Measurements from ENCODE around the gene CAV3. TPM values are rescaled to one million over a fixed set of nuclear protein-coding genes. Genes with fewer than 3 reads are reported as not detected.

Gene CAV3
- total RNA-seq, 4 donors from 2014 or later: 12.0 to 19.7 (median 14.3) TPM

DNA sequence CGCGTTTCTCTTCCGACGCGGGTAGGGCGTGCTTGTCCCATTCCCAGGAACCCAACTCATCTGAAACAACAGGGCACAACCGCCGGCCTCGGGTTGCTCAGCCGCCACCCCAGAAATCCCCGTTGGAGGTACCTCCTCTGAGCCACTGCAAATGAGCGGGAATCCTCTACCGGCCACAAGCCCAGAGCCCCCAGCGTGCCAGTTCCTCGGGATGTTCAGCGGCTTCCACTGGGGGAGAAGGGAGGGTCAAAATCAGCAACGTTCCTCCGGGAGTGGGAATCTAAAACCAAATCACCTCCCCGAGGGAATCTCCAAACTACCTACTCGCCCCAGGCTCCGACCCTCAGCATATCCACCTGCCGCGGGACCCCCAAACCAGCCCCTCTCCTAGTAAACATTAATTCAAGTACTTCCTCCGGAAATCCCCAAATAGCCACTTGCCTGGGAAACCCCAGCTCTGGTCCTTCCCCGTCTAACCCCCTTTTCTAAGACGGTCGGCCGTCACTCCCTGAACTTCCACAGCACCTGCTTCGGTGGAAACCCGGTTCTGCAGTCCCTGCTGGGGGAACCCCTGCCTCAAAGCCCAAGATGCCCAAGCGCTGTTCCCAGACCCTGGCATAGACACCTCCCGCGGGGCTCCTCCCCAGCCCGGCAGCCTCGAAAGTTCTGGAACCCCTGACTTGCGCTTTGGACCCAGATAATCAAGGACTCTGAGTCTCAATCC, 34.9 kb downstream of the CAV3 start:
- Histone ChIP-seq H3K9me3 (no peaks in the 10 kb centered on the region), H3K27me3 (peaks cover 19 to 35% (median 23%) of the 10 kb centered on the region in 3 donors), H3K4me3 (peak overlapping the region; percentile 40 to 65 (median 50)), H3K27ac (no peak overlapping the region), H3K36me3 (no peaks in the 10 kb centered on the region), H3K4me1 (peaks cover 5 to 12% of the 10 kb centered on the region in 2 donors)
- DNase-seq: no peak
- intact Hi-C loops (cut with DNase I; ENCODE audit: low total_unique reads) (loop anchor here (1.0 kb wide), 1 partner anchor 105 kb away; no protein-coding TSS in a partner anchor), in situ Hi-C loops (cut with MboI; ENCODE audit: low sequenced_read_pairs in 4 of 4) (no loop called here)
- ATAC-seq: no peak
- TF ChIP-seq, protein P1, sequence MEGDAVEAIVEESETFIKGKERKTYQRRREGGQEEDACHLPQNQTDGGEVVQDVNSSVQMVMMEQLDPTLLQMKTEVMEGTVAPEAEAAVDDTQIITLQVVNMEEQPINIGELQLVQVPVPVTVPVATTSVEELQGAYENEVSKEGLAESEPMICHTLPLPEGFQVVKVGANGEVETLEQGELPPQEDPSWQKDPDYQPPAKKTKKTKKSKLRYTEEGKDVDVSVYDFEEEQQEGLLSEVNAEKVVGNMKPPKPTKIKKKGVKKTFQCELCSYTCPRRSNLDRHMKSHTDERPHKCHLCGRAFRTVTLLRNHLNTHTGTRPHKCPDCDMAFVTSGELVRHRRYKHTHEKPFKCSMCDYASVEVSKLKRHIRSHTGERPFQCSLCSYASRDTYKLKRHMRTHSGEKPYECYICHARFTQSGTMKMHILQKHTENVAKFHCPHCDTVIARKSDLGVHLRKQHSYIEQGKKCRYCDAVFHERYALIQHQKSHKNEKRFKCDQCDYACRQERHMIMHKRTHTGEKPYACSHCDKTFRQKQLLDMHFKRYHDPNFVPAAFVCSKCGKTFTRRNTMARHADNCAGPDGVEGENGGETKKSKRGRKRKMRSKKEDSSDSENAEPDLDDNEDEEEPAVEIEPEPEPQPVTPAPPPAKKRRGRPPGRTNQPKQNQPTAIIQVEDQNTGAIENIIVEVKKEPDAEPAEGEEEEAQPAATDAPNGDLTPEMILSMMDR (IDR thresholded peaks at IDR 0.05 in 4 of 5, conservative IDR thresholded peaks at IDR 0.05 in 1 of 5): no peak
- no peak for TF ChIP-seq POLR2A (IDR thresholded peaks at IDR 0.05)

DNA sequence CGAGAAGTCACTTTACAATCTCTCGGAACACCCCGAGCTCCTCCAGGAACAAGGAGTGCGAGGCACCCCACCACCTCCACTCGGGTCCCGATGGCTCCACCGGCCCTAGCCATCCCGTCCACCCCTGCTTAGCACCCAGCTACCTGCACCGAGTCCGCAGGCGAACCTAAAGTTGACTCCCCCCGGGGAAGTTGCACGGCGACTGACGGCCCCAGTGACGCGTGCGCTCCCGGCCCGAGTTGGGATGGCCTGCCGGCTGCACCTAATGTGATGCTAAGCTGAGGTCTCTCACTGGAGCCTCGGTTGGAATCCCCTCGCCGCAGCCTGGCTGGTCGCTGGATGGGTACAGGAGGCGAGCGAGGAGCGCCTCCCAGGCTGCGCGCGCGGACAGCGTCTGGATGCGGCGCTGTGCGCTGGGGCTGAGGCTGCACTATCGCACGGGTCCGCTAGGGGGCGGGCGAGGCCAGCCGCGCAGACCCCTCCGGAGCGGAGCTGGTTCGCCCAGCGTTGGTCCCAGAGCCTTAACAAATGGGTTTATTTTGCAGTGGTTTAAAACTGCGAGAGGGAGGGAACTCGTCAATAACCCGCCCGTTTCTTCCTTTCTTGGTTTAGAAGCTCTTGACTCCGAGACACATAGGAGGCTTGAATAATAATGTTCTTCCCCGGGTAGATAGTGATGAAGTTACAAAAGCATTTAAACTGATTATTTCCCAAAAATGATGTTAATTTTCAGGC, 35.7 kb downstream of the CAV3 start, which contains the start of gene OXTR:
Gene OXTR (minus strand): TSS at position 526 of the 735 bp plus-strand sequence. CDS start 1,426 bp downstream, outside the sequence.
- intact Hi-C loops (cut with DNase I; ENCODE audit: low total_unique reads) (loop anchor here (1.0 kb wide), 1 partner anchor 106 kb away; no protein-coding TSS in a partner anchor), in situ Hi-C loops (cut with MboI; ENCODE audit: low sequenced_read_pairs in 4 of 4) (no loop called here)
- TF ChIP-seq, protein P1 (IDR thresholded peaks at IDR 0.05 in 4 of 5, conservative IDR thresholded peaks at IDR 0.05 in 1 of 5): peak; percentile 91 to 100 (median 97)
- TF ChIP-seq POLR2A (IDR thresholded peaks at IDR 0.05): no peak

DNA sequence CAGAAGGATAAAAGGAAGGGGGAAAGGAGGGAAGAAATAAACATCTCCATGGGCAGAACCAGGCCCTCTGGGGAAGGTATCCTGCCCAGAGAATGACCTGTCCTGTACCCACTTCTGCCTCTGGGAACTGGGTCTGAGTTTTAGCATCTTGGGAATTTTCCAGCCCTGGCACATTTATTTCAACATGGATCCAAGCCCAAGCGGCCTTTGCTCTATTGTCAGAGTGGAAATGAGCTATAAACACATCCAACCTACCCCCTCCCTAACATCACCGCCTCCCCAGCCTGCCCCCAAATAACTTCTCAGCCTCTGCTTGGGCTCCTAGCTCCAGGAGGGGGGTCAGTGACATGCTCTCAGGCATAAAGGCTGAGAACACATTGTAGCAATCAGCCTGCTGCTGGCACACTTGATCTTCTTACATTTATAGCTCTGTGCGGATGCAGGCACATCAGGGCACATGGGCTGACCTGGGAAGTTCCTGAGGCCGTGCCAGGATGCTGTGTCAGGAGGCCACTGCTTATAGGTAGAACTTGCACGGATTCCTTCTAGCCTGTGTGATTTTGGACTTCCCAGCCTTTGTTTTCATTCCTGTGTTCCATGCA, 40.4 kb downstream of the CAV3 start:
- no peaks in the 10 kb centered on the region for H3K9me3 ChIP-seq
- in situ Hi-C loops (cut with MboI; ENCODE audit: low sequenced_read_pairs in 4 of 4) (loop anchor here in 1 of 4 donors (10.0 kb wide), 1 partner anchor 109 kb away; no protein-coding TSS in a partner anchor), intact Hi-C loops (cut with DNase I; ENCODE audit: low total_unique reads) (no loop called here)
- H3K4me3 ChIP-seq: no peak overlapping the region
- no peaks in the 10 kb centered on the region for H3K36me3 ChIP-seq
- peaks cover 2 to 16% (median 4%) of the 10 kb centered on the region in 3 donors for H3K27me3 ChIP-seq
- DNase-seq (no peak), ATAC-seq (no peak)
- TF ChIP-seq, protein P1 (IDR thresholded peaks at IDR 0.05 in 4 of 5, conservative IDR thresholded peaks at IDR 0.05 in 1 of 5): no peak
- TF ChIP-seq POLR2A (IDR thresholded peaks at IDR 0.05): no peak
- H3K27ac ChIP-seq: no peak overlapping the region
- peaks cover 2% of the 10 kb centered on the region in 2 donors for H3K4me1 ChIP-seq

More for the DNA sequence above, 35.7 kb downstream of the CAV3 start, which contains the start of gene OXTR:
- peaks cover 19 to 35% (median 23%) of the 10 kb centered on the region in 3 donors for H3K27me3 ChIP-seq
- no peak for DNase-seq
- peaks cover 5 to 12% of the 10 kb centered on the region in 2 donors for H3K4me1 ChIP-seq
- no peak within 1 kb of the TSS for H3K27ac ChIP-seq
- peak; percentile 86 to 89 for ATAC-seq
- no peaks in the 10 kb centered on the region for H3K36me3 ChIP-seq
- peak within 1 kb of the TSS; percentile 40 to 65 (median 50) for H3K4me3 ChIP-seq
- no peaks in the 10 kb centered on the region for H3K9me3 ChIP-seq

DNA sequence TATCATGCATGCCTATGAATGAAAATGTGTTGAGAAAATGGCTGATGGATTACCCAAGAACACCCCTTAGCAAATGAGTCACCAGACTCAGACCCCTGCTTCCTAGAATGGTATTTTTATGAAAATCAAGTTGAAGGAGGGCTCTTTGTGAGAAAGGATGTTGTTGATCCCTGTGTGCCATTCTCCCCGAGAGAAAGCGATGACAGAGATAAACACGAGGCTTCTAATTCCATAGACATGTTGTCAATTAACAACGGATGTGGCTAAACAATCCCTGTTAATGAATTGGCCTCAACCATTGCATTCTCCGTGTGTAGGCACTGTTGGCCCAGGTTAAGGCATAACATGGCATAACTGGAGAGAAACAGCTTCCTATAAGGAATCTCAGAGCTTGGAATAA, 41.6 kb downstream of the CAV3 start:
- no peaks in the 10 kb centered on the region for H3K9me3 ChIP-seq
- intact Hi-C loops (cut with DNase I; ENCODE audit: low total_unique reads) (no loop called here), in situ Hi-C loops (cut with MboI; ENCODE audit: low sequenced_read_pairs in 4 of 4) (loop anchor here in 1 of 4 donors (10.0 kb wide), 1 partner anchor 110 kb away; no protein-coding TSS in a partner anchor)
- DNase-seq: no peak
- no peak for ATAC-seq
- no peak overlapping the region for H3K27ac ChIP-seq
- no peaks in the 10 kb centered on the region for H3K36me3 ChIP-seq
- H3K4me3 ChIP-seq: no peak overlapping the region
- peaks cover 0 to 9% (median 1%) of the 10 kb centered on the region in 3 donors for H3K27me3 ChIP-seq
- no peak for TF ChIP-seq POLR2A (IDR thresholded peaks at IDR 0.05)
- TF ChIP-seq, protein P1 (IDR thresholded peaks at IDR 0.05 in 4 of 5, conservative IDR thresholded peaks at IDR 0.05 in 1 of 5): no peak
- H3K4me1 ChIP-seq: no peaks in the 10 kb centered on the region
